GM19397 (cell line): ENCODE results near the gene CHRND.
"Not testable (repeated sequence)": the region's sequence is repeated elsewhere in the genome, so short reads cannot be mapped to it uniquely, and the experiment has no call there.

Experiments
- ATAC-seq: cut with Tn5 transposase; IDR thresholded peaks from one replicate; pipeline ENCODE4 v1.9.1; 2021; ENCODE audit warnings: mild to moderate bottlenecking, moderate library complexity; ENCODE audit not compliant: unreplicated experiment

Gene CHRND

GRCh38 chr2:232524771-232525170, 1.2 kb upstream of the CHRND start:
- ATAC-seq: no peak

- no peak for ATAC-seq
Measured at GRCh38 chr2:232525199-232525598, 761 bp upstream of the CHRND start.

- ATAC-seq: no peak
Measured at GRCh38 chr2:232526372-232526941, 497 bp downstream of the CHRND start.

DNA sequence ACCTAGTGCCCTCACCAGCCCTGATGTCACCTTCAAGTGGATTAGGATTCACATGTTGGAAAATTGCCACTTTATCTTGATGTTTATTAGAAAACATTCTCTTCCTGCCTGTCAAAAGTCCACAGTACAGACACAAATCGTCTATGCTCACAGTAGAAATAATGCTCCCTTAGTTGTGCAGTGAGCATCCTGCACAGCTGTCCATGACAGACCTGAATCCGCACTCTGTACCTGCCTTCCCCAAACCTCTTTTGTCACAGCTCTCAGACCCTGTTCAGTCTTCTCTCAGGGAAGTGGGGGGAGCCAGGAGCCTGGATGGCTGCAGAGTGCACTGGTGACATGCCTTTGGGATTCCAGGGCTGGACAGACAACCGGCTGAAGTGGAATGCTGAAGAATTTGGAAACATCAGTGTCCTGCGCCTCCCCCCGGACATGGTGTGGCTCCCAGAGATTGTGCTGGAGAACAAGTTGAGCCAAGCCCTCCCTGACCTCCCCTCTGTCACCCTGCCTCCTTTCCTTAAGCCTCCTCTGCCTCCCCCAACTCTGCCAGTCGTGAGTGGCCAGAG, 2.0 kb downstream of the CHRND start:
- no peak for ATAC-seq

GRCh38 chr2:232528746-232529460, 2.9 kb downstream of the CHRND start:
- no peak for ATAC-seq

- no peak for ATAC-seq
Measured at GRCh38 chr2:232529806-232530547, 4.0 kb downstream of the CHRND start.

GRCh38 chr2:232530626-232531260, 4.8 kb downstream of the CHRND start:
- no peak for ATAC-seq

GRCh38 chr2:232532419-232532818, 6.5 kb downstream of the CHRND start:
- no peak for ATAC-seq

- ATAC-seq: not testable (repeated sequence)
Measured at GRCh38 chr2:232532821-232533220, 6.9 kb downstream of the CHRND start.

DNA sequence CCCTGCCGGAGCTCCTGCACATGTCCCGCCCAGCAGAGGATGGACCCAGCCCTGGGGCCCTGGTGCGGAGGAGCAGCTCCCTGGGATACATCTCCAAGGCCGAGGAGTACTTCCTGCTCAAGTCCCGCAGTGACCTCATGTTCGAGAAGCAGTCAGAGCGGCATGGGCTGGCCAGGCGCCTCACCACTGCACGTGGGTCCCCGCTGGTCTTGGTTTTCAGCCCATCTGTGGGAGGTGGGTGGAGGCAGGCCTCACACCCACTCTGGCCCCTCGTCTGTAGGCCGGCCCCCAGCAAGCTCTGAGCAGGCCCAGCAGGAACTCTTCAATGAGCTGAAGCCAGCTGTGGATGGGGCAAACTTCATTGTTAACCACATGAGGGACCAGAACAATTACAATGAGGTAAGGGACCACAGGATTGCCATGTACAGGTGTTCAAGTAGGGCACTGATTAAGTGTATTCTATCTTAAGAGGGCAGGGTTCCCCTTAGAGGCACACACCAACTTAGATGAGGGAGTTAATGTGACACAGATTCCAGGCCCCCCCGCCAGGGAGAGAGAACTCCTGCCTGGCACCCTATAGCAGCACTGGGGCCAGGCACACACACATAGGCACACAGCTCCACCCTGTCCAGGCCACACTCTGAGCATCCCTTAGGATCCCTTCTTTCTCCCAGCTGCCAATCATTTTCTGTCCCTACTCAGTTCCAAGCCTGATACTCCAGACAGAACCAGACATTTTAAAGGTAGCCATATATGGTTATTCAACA, 8.2 kb downstream of the CHRND start:
- ATAC-seq: no peak

GRCh38 chr2:232534940-232535651, 9.1 kb downstream of the CHRND start:
- ATAC-seq: no peak

DNA sequence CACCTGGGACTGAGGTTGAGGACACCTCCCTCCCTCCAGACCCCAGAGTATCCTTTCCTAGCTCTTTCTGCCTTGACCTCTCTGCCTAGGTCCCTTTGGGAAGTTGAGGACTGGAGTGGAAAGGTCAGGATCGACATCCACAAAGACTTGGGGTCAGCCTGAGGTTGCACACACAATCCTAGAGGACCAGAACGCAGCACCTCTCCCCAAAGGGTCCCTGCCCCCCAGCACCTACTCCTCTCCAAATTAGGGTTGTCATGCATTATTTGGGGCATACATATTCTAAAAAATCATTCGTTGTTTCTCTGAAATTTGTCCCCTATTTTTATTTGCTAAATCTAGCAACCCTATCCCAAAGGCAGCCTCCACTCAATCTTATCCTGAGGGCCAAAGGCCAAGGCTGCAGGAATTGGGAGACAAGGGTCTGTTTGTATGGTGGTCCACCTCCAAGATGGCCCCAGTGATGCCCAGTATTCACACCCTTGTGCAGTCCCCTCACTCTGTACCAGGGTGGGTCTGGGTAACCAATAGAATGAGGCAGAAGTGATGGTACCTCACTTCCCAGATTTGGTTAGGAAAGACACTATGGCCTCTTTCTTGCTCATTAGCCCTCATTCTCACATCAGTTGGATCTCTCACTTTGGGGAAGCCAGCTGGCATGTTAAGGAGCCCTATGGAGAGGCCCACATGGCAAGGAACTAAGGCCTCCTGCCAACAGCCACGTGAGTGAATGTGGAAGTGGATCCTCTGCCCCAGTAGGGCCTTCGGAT, 10.0 kb downstream of the CHRND start:
- ATAC-seq: no peak

- ATAC-seq: no peak
Measured at GRCh38 chr2:232537079-232537478, 11.1 kb downstream of the CHRND start.

- no peak for ATAC-seq
Measured at GRCh38 chr2:232537499-232537898, 11.5 kb downstream of the CHRND start.

DNA sequence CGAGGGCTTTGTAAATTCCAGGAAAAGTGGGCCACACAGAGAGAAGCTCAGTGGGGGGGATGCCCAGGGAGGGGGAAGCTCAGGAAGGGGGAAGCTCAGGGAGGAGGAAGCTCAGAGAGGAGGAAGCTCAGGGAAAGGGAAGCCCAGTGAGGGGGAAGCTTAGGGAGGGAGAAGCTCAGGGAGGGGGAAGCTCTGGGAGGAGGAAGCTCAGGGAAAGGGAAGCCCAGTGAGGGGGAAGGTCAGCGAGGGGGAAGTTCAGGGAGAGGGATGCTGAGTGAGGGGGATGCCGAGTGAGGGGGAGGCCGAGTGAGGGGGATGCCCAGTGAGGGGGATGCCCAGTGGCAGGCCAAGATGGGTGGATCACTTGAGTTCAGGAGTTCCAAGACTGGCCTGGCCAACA, 12.7 kb downstream of the CHRND start:
- no peak for ATAC-seq

DNA sequence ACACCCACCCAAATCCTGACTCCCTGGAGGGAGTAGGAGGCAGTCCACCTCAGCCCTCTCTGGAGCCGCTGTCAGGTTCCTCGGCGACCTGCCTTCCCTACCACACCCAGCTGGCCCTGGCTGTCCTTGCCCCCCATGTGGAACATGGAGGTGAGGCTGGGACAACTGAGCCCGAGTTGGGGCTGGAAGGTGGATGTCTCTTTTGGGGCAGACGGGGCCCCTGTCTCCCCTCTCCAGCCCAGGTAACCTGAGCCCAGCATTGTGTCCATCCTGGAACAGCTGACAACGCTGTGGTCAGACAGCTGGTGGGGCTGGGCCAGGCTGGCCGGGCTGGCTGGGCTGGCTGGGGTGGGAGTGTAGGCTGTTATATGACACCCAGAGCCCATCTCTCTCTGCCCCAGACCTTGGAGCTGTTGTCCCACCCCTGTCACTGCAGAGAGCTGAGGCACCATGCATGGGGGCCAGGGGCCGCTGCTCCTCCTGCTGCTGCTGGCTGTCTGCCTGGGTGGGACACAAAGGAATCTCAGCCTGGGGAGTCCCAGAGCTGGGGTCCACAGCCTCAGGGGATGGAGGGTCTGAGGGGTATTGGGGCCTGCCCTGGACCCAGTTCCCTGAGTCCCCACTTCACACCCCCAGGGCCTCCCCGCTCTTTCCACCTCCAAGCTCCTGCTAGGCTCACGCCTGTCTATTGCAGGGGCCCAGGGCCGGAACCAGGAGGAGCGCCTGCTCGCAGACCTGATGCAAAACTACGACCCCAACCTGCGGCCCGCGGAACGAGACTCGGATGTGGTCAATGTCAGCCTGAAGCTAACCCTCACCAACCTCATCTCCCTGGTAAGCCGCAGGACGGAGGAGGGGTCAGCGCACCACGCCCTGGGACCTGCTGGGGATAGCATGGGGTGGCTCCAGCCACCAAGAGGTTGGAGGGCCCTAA, 13.6 kb downstream of the CHRND start, which contains the start of gene CHRNG:
Gene CHRNG, plus strand, starts transcription at position 395 of the 934 bp plus-strand sequence. Its CDS starts 56 bp downstream, at position 451.
- no peak for ATAC-seq

GRCh38 chr2:232540441-232541041, 14.6 kb downstream of the CHRND start:
- no peak for ATAC-seq
